Ovary (tissue), 3 donors: ENCODE data around the gene CCL4.

Experiments
- CTCF ChIP-seq, 3 donors: fragments of 450-650 bp in 2 of 3; fragments of 200-600 bp in 1 of 3; IDR thresholded peaks; one replicate each; pipeline versions ENCODE4 v1.5.1 to v1.8.0; 2016 to 2022; ENCODE audit warnings: antibody characterized with exemption in 3 of 3, mild to moderate bottlenecking in 1 of 3
- POLR2A ChIP-seq: fragments of 450-650 bp; IDR thresholded peaks from one replicate; pipeline ENCODE4 v1.6.1; 2017; ENCODE audit warnings: antibody characterized with exemption, mild to moderate bottlenecking, moderate library complexity
- donor health status: DM: no; HTN: no; CAD: no.

- TF ChIP-seq CTCF (IDR thresholded peaks at IDR 0.05) (no peak), POLR2A (no peak)
Observed at GRCh38 chr17:36059406-36059805, 44.2 kb upstream of the CCL4 start.
